GM23338 (cell line): ENCODE measurements around the gene AP1M2.

ENCODE experiments used
- CREB1 ChIP-seq: fragments of 250-450 bp; sonication (Bioruptor Pico); IDR thresholded peaks from 2 replicates; pipeline ENCODE4 v1.5.0; 2020; ENCODE audit warnings: low read depth, mild to moderate bottlenecking, moderate library complexity
- CTCF ChIP-seq, 2 experiments: fragments of 200-600 bp in 1 of 2; sonication (generic) in 1 of 2; conservative IDR thresholded peaks; 2 replicates each; pipeline versions ENCODE4 v1.5.1 to v1.6.1; 2016 to 2017; ENCODE audit warnings: antibody characterized with exemption in 2 of 2, low read depth in 2 of 2, mild to moderate bottlenecking in 2 of 2, moderate library complexity in 1 of 2
- EZH2 ChIP-seq: fragments of 200-600 bp; sonication (generic); IDR thresholded peaks from one replicate; pipeline ENCODE4 v1.8.0; 2017; ENCODE audit warnings: antibody characterized with exemption, mild to moderate bottlenecking, low read depth; ENCODE audit not compliant: unreplicated experiment
- EZH2phosphoT487 ChIP-seq: fragments of 200-600 bp; sonication (generic); IDR thresholded peaks from one replicate; pipeline ENCODE4 v1.8.1; 2018; ENCODE audit warnings: antibody characterized with exemption; ENCODE audit not compliant: unreplicated experiment
- JUNB ChIP-seq: IDR thresholded peaks from one replicate; pipeline ENCODE4 v1.6.1; 2016; ENCODE audit warnings: antibody characterized with exemption; ENCODE audit not compliant: unreplicated experiment
- NANOG ChIP-seq: IDR thresholded peaks from 2 replicates; pipeline ENCODE4 v1.6.1; 2016; ENCODE audit warnings: antibody characterized with exemption, borderline replicate concordance
- POLR2AphosphoS5 ChIP-seq: IDR thresholded peaks from 2 replicates; pipeline ENCODE4 v1.6.1; 2016; ENCODE audit warnings: antibody characterized with exemption, low read depth
- REST ChIP-seq: IDR thresholded peaks from one replicate; pipeline ENCODE4 v1.6.1; 2018; ENCODE audit warnings: antibody characterized with exemption; ENCODE audit not compliant: unreplicated experiment
- STAT1 ChIP-seq: IDR thresholded peaks from one replicate; pipeline ENCODE4 v1.6.1; 2016; ENCODE audit warnings: antibody characterized with exemption; ENCODE audit not compliant: unreplicated experiment
- ZNF114 ChIP-seq: fragments of 250-450 bp; sonication (Bioruptor Pico); IDR thresholded peaks from 2 replicates; pipeline ENCODE4 v1.5.0; 2020; ENCODE audit warnings: mild to moderate bottlenecking, moderate library complexity
- ZNF331 ChIP-seq: fragments of 250-450 bp; sonication (Bioruptor Pico); IDR thresholded peaks from 2 replicates; pipeline ENCODE4 v1.5.0; 2020; ENCODE audit warnings: low read depth, mild to moderate bottlenecking, moderate library complexity
- ZNF462 ChIP-seq: fragments of 250-450 bp; sonication (Bioruptor Pico); IDR thresholded peaks from 2 replicates; pipeline ENCODE4 v1.5.0; 2020; ENCODE audit warnings: mild to moderate bottlenecking, moderate library complexity
- TF ChIP-seq, protein P1 (sequence below): IDR thresholded peaks from 2 replicates; pipeline ENCODE4 v1.6.1; 2016; ENCODE audit warnings: antibody characterized with exemption

- TF ChIP-seq CTCF (conservative IDR thresholded peaks at IDR 0.05; ENCODE audit: low read depth in 2 of 2) (no peak), EZH2phosphoT487 (no peak), EZH2 (no peak), CREB1 (no peak), POLR2AphosphoS5 (no peak), NANOG (no peak), REST (no peak), STAT1 (no peak), JUNB (no peak), ZNF462 (CRISPR knock-in tag) (no peak), ZNF331 (CRISPR knock-in tag) (no peak), ZNF114 (no peak)
- TF ChIP-seq, protein P1, sequence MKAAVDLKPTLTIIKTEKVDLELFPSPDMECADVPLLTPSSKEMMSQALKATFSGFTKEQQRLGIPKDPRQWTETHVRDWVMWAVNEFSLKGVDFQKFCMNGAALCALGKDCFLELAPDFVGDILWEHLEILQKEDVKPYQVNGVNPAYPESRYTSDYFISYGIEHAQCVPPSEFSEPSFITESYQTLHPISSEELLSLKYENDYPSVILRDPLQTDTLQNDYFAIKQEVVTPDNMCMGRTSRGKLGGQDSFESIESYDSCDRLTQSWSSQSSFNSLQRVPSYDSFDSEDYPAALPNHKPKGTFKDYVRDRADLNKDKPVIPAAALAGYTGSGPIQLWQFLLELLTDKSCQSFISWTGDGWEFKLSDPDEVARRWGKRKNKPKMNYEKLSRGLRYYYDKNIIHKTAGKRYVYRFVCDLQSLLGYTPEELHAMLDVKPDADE, result no peak
Measured at GRCh38 chr19:10554760-10555609, 32.1 kb downstream of the AP1M2 start.
